IMR-90 (cell line): ENCODE results near the gene HOXB7. TPM values are rescaled to one million over a fixed set of nuclear protein-coding genes. Genes with fewer than 3 reads are reported as not detected.

Experiments
- ATAC-seq: fragments of 200-7000 bp; cut with Tn5 transposase; 2 replicates; pipeline ENCODE4 v1.9.1; 2020; ENCODE audit warnings: low read depth, mild to moderate bottlenecking, moderate library complexity
- BruUV-seq: library from RNA; stranded (reverse); fragments of 400-500 nt; replicated peaks from 2 replicates; lab custom pipeline; 2021; lab: Mats Ljungman, UMichigan
- CTCF ChIA-PET: fragments of 300-600 bp; formaldehyde crosslinking; extraction: SDS; loops from one replicate; lab custom pipeline; 2021; ENCODE audit warnings: antibody characterized with exemption; lab: Yijun Ruan, JAX
- POLR2A ChIA-PET: fragments of 300-600 bp; sonication (Branson Sonifier 250); formaldehyde crosslinking; loops from one replicate; lab custom pipeline; 2022; ENCODE audit warnings: antibody characterized with exemption; ENCODE audit not compliant: unreplicated experiment; lab: Charles Lee
- DNase-seq: peaks from one replicate; pipeline ENCODE4 v3.0.0; 2013
- H2AFZ ChIP-seq: replicated peaks from 2 replicates; pipeline ENCODE3; 2013; ENCODE audit warnings: low read length, mild to moderate bottlenecking; ENCODE audit not compliant: poor library complexity
- H2AK5ac ChIP-seq: 2 replicates; pipeline ENCODE4 v1.6.1; 2013; ENCODE audit warnings: low read depth, low read length, inconsistent platforms
- H2AK9ac ChIP-seq: replicated peaks from 2 replicates; pipeline ENCODE3; 2013; ENCODE audit warnings: mild to moderate bottlenecking, low read depth, low read length, moderate library complexity; ENCODE audit not compliant: poor library complexity
- H2BK120ac ChIP-seq: 2 replicates; pipeline ENCODE4 v1.6.1; 2013; ENCODE audit warnings: low read depth, low read length, inconsistent platforms
- H2BK15ac ChIP-seq: 3 replicates; pipeline ENCODE4 v1.6.1; 2013; ENCODE audit warnings: low read depth, low read length, inconsistent platforms
- H2BK20ac ChIP-seq: 2 replicates; pipeline ENCODE4 v1.6.1; 2013; ENCODE audit warnings: low read depth, mild to moderate bottlenecking, inconsistent platforms, low read length, moderate library complexity
- H2BK5ac ChIP-seq: 2 replicates; pipeline ENCODE4 v1.6.1; 2013; ENCODE audit warnings: mild to moderate bottlenecking, low read depth, low read length, inconsistent platforms; ENCODE audit not compliant: poor library complexity, severe bottlenecking
- H3K14ac ChIP-seq: replicated peaks from 2 replicates; pipeline ENCODE4 v1.6.1; 2013; ENCODE audit warnings: low read depth, low read length, inconsistent platforms
- H3K18ac ChIP-seq: 2 replicates; pipeline ENCODE4 v1.6.1; 2013; ENCODE audit warnings: low read depth, low read length, control low read depth
- H3K23ac ChIP-seq: 2 replicates; pipeline ENCODE4 v1.6.1; 2013; ENCODE audit warnings: low read depth, low read length, inconsistent platforms
- H3K27ac ChIP-seq: 2 replicates; pipeline ENCODE4 v1.5.1; 2013; ENCODE audit warnings: mild to moderate bottlenecking, control low read depth, low read length; ENCODE audit not compliant: insufficient read depth
- H3K27me3 ChIP-seq: 2 replicates; pipeline ENCODE4 v1.6.1; 2013; ENCODE audit warnings: low read length; ENCODE audit not compliant: control insufficient read depth, insufficient read depth
- H3K36me3 ChIP-seq: 2 replicates; pipeline ENCODE4 v1.6.1; 2013; ENCODE audit warnings: low read length, mixed read lengths; ENCODE audit not compliant: control insufficient read depth, insufficient read depth
- H3K4ac ChIP-seq: 2 replicates; pipeline ENCODE4 v1.6.1; 2013; ENCODE audit warnings: low read depth, low read length, inconsistent platforms
- H3K4me1 ChIP-seq: 2 replicates; pipeline ENCODE4 v1.6.1; 2013; ENCODE audit warnings: low read length, mixed read lengths; ENCODE audit not compliant: control insufficient read depth, insufficient read depth
- H3K4me2 ChIP-seq: 2 replicates; pipeline ENCODE4 v1.6.1; 2013; ENCODE audit warnings: low read depth, mild to moderate bottlenecking, control low read depth, low read length, moderate library complexity
- H3K4me3 ChIP-seq: 2 replicates; pipeline ENCODE4 v1.5.1; 2013; ENCODE audit warnings: low read depth, mild to moderate bottlenecking, control low read depth, low read length, moderate library complexity; ENCODE audit not compliant: insufficient read depth
- H3K56ac ChIP-seq: 2 replicates; pipeline ENCODE4 v1.6.1; 2013; ENCODE audit warnings: low read length, inconsistent platforms; ENCODE audit not compliant: insufficient read depth; ENCODE audit errors: extremely low read depth
- H3K79me1 ChIP-seq, 2 experiments: 2 replicates each; pipeline ENCODE4 v1.6.1; 2013; ENCODE audit warnings: low read length in 2 of 2, inconsistent platforms in 1 of 2, low read depth in 1 of 2
- H3K9ac ChIP-seq: 2 replicates; pipeline ENCODE4 v1.6.1; 2013; ENCODE audit warnings: low read depth, low read length, control low read depth
- H3K9me1 ChIP-seq: 2 replicates; pipeline ENCODE4 v1.6.1; 2013; ENCODE audit warnings: low read length, inconsistent platforms; ENCODE audit not compliant: insufficient read depth
- H3K9me3 ChIP-seq: 2 replicates; pipeline ENCODE4 v1.6.1; 2013; ENCODE audit warnings: low read length; ENCODE audit not compliant: control insufficient read depth, insufficient read depth
- H4K20me1 ChIP-seq: 2 replicates; pipeline ENCODE4 v1.6.1; 2013; ENCODE audit warnings: low read length, inconsistent platforms; ENCODE audit not compliant: insufficient read depth
- H4K5ac ChIP-seq: 2 replicates; pipeline ENCODE4 v1.6.1; 2013; ENCODE audit warnings: mild to moderate bottlenecking, low read depth, low read length, control low read depth
- H4K8ac ChIP-seq, 2 experiments: 2 replicates each; pipeline ENCODE4 v1.6.1; 2013; ENCODE audit warnings: low read depth in 2 of 2, low read length in 2 of 2, control low read depth in 1 of 2, inconsistent platforms in 1 of 2
- H4K91ac ChIP-seq: 2 replicates; pipeline ENCODE4 v1.6.1; 2013; ENCODE audit warnings: low read depth, low read length, inconsistent platforms; ENCODE audit not compliant: insufficient read depth
- BHLHE40 ChIP-seq: fragments of 150-350 bp; IDR thresholded peaks from 2 replicates; pipeline ENCODE4 v1.6.1; 2016; ENCODE audit warnings: mild to moderate bottlenecking, low read depth, low read length
- CEBPB ChIP-seq: IDR thresholded peaks from 2 replicates; pipeline ENCODE4 v1.6.1; 2012; ENCODE audit warnings: low read depth, low read length, improper control_type of control experiment
- CTCF ChIP-seq: conservative IDR thresholded peaks from 2 replicates; pipeline ENCODE4 v1.5.1; 2012; ENCODE audit warnings: mild to moderate bottlenecking, low read depth, low read length, improper control_type of control experiment
- MAFK ChIP-seq: IDR thresholded peaks from 2 replicates; pipeline ENCODE4 v1.6.1; 2012; ENCODE audit warnings: low read depth, low read length, improper control_type of control experiment
- MAZ ChIP-seq: IDR thresholded peaks from 2 replicates; pipeline ENCODE4 v1.6.1; 2012; ENCODE audit warnings: low read depth, mild to moderate bottlenecking, low read length, improper control_type of control experiment, moderate library complexity, borderline replicate concordance
- MXI1 ChIP-seq: IDR thresholded peaks from 2 replicates; pipeline ENCODE4 v1.6.1; 2012; ENCODE audit warnings: low read depth, mild to moderate bottlenecking, low read length, moderate library complexity, borderline replicate concordance
- RFX5 ChIP-seq: IDR thresholded peaks from 2 replicates; pipeline ENCODE4 v1.8.0; 2012; ENCODE audit warnings: low read depth, mild to moderate bottlenecking, low read length, moderate library complexity
- USF2 ChIP-seq: fragments of 150-350 bp; IDR thresholded peaks from 2 replicates; pipeline ENCODE4 v1.6.1; 2017; ENCODE audit warnings: mild to moderate bottlenecking, antibody characterized with exemption, low read length, low read depth
- WGBS, 2 experiments: methylation state at CpG; one replicate each; pipeline versions ENCODE4 v1.1.5 to v1.1.7; 2013; ENCODE audit warnings: missing lambda C conversion rate in 2 of 2; ENCODE audit not compliant: insufficient read length in 1 of 2; ENCODE audit errors: extremely low coverage in 2 of 2; 5-methylcytosine and 5-hydroxymethylcytosine counted together
- dilution Hi-C: fragments of 300-500 bp; cut with HindIII; formaldehyde crosslinking; loops from one replicate; pipeline ENCODE4 v1.14.3; 2018; ENCODE audit warnings: low sequenced_read_pairs; ENCODE audit not compliant: unreplicated experiment
- in situ Hi-C: fragments of 300-500 bp; cut with MboI; formaldehyde crosslinking; loops from 3 replicates; pipeline ENCODE4 v1.14.3; 2019; ENCODE audit warnings: low sequenced_read_pairs, inconsistent platforms, mixed read lengths
- intact Hi-C: fragments of 100-400 bp; cut with micrococcal nuclease; formaldehyde crosslinking; loops from 2 replicates; pipeline ENCODE4 v1.10.0; 2022
- polyA plus RNA-seq, 3 experiments: library from polyadenylated mRNA; depleted of rRNA; stranded (reverse); fragments of >200 nt; gene quantifications; 2 replicates each; pipeline ENCODE4 v1.2.3, GENCODE V29; 2012; ENCODE audit warnings: low replicate concordance in 1 of 3
- total RNA-seq: library from RNA; depleted of rRNA; stranded (reverse); fragments of >200 nt; gene quantifications from 2 replicates; pipeline ENCODE4 v1.2.3, GENCODE V29; 2012
- TF ChIP-seq, protein P1 (sequence below): fragments of 150-350 bp; IDR thresholded peaks from 2 replicates; pipeline ENCODE4 v1.6.1; 2016; ENCODE audit warnings: low read depth, mild to moderate bottlenecking, low read length, moderate library complexity, borderline replicate concordance

HOXB7 gene
- total and polyA plus RNA-seq, 2 of the 4 experiments (the other 2 are of a cell fraction), result 1.8 to 6.7 TPM

DNA sequence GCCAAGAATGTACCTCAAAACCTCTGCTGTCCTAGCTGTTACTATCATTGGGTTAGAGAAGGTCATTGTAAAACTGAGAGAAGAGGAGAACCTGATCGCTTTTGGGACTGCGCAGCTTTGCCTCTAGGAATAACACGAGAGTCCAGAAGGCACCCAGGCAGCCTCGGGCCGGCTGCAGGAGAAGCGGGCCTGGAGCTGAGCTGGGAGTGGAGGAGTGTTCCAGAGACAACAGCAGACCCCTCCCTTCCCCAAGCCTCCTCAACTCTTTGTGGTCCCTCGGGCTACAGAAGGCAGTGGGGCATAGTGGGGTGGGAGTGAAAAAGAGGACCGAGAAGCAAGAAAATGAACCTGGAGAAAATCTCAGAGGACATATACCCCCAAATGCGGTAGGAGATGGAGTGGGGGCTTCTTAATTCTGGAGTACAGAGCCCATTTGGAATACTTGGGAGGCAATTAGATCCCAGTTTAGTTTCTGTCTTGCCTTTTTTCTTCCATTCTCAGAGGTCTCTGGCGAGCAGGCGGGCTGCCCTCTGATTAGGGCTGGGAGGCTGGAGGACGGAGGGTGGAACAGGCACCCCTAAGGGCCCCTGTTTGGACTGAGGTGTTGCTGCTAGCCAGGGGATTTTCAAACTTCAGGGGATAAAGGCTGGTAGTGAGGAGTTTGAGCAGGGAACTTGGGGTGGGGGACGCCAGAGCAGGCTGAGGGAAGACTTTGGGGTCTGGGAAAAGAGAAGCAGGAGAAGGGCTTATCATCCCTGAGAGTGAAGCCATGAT is 52.6 kb downstream of the HOXB7 start:
- H2BK120ac ChIP-seq, result peak overlapping the region; percentile 87

More for the DNA sequence above, 52.6 kb downstream of the HOXB7 start:
- ATAC-seq, result no peak
- Histone ChIP-seq H2BK15ac (peak overlapping the region; percentile 78; the same call in 2 of the 3 replicates), H3K9me1 (peaks cover 4% of the 10 kb centered on the region), H3K14ac (peak overlapping the region; percentile 98), H3K56ac (peak overlapping the region; percentile 91), H3K4me2 (peak overlapping the region; percentile 92), H4K20me1 (peaks cover 21% of the 10 kb centered on the region), H2AK5ac (peak overlapping the region; percentile 86), H3K4me1 (peaks cover 66% of the 10 kb centered on the region), H4K91ac (peak overlapping the region; percentile 68), H3K9me3 (no peaks in the 10 kb centered on the region), H3K18ac (peak overlapping the region; percentile 89), H3K27me3 (no peaks in the 10 kb centered on the region), H2BK5ac (peak overlapping the region; percentile 95), H2AFZ (no peak overlapping the region), H3K36me3 (peaks cover 28% of the 10 kb centered on the region; the same call in 1 of the 2 replicates), H3K9ac (peak overlapping the region; percentile 95), H2AK9ac (peak overlapping the region; percentile 77), H4K8ac (peak overlapping the region; percentile 62 to 74), H3K27ac (peak overlapping the region; percentile 93), H4K5ac (peak overlapping the region; percentile 95), H3K4ac (peak overlapping the region; percentile 98), H3K79me1 (peaks cover 0 to 12% of the 10 kb centered on the region in 2 experiments; a peak in 2 of 4 replicates), H2BK20ac (peak overlapping the region; percentile 73; the same call in 1 of the 2 replicates), H3K23ac (peak overlapping the region; percentile 99), H3K4me3 (peak overlapping the region; percentile 20)
- intact Hi-C loops (no loop called here), dilution Hi-C loops (no loop called here), in situ Hi-C loops (no loop called here)
- DNase-seq, result no peak
- WGBS, 2 experiments, result 0% methylated on average over 1 of the region's 13 CpGs; no CpG with 5 or more reads in 1 of the 2 experiments
- ChIA-PET CTCF (interaction anchor here (0.6 kb wide), 2 partner anchors 16 to 38 kb away, joined by 3 to 5 read pairs; no protein-coding TSS in a partner anchor), POLR2A (interaction anchor here (0.8 kb wide), 1 partner anchor 10 kb away, joined by 3 read pairs; no protein-coding TSS in a partner anchor)
- BruUV-seq, result no TSS peak
- TF ChIP-seq CEBPB, result no peak
- TF ChIP-seq RFX5, result no peak
- TF ChIP-seq MXI1, result no peak
- no peak for TF ChIP-seq BHLHE40
- TF ChIP-seq MAFK, result no peak
- TF ChIP-seq CTCF, result no peak
- TF ChIP-seq, protein P1, sequence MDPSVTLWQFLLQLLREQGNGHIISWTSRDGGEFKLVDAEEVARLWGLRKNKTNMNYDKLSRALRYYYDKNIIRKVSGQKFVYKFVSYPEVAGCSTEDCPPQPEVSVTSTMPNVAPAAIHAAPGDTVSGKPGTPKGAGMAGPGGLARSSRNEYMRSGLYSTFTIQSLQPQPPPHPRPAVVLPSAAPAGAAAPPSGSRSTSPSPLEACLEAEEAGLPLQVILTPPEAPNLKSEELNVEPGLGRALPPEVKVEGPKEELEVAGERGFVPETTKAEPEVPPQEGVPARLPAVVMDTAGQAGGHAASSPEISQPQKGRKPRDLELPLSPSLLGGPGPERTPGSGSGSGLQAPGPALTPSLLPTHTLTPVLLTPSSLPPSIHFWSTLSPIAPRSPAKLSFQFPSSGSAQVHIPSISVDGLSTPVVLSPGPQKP, result no peak
- no peak for TF ChIP-seq MAZ
- no peak for TF ChIP-seq USF2
